ENCODE results near the gene FBXL7.

Gene FBXL7

GRCh38 chr5:15898641-15899040, 398.7 kb downstream of the FBXL7 start:
- no peak for TF ChIP-seq CTCF (IDR thresholded peaks at IDR 0.05; ENCODE audit: extremely low read depth, missing control alignments)

GRCh38 chr5:15899481-15899880, 399.5 kb downstream of the FBXL7 start:
- no peak for TF ChIP-seq CTCF (IDR thresholded peaks at IDR 0.05; ENCODE audit: extremely low read depth, missing control alignments)

More at GRCh38 chr5:15898641-15899040, 398.7 kb downstream of the FBXL7 start:
- no peak for DNase-seq (ENCODE audit: low spot score)

GRCh38 chr5:15901151-15901550, 401.2 kb downstream of the FBXL7 start:
- TF ChIP-seq CTCF (IDR thresholded peaks at IDR 0.05; ENCODE audit: extremely low read depth, missing control alignments): no peak
- DNase-seq (ENCODE audit: low spot score): no peak

More at GRCh38 chr5:15899481-15899880, 399.5 kb downstream of the FBXL7 start:
- no peak for DNase-seq (ENCODE audit: low spot score)

- no peak for TF ChIP-seq CTCF (IDR thresholded peaks at IDR 0.05; ENCODE audit: extremely low read depth, missing control alignments)
- no peak for DNase-seq (ENCODE audit: low spot score)
Measured at GRCh38 chr5:15902066-15902465, 402.1 kb downstream of the FBXL7 start.

GRCh38 chr5:15904899-15905830, 405.2 kb downstream of the FBXL7 start:
- TF ChIP-seq CTCF (IDR thresholded peaks at IDR 0.05; ENCODE audit: extremely low read depth, missing control alignments): no peak

GRCh38 chr5:15914638-15915037, 414.7 kb downstream of the FBXL7 start:
- no peak for DNase-seq (ENCODE audit: low spot score)
- no peak for TF ChIP-seq CTCF (IDR thresholded peaks at IDR 0.05; ENCODE audit: extremely low read depth, missing control alignments)

More at GRCh38 chr5:15904899-15905830, 405.2 kb downstream of the FBXL7 start:
- DNase-seq (ENCODE audit: low spot score): no peak

- TF ChIP-seq CTCF (IDR thresholded peaks at IDR 0.05; ENCODE audit: extremely low read depth, missing control alignments): no peak
- no peak for DNase-seq (ENCODE audit: low spot score)
Measured at GRCh38 chr5:15926586-15926985, 426.6 kb downstream of the FBXL7 start.
